K562 (cell line): ENCODE results near the gene TP53BP1. TPM values are rescaled to one million over a fixed set of nuclear protein-coding genes. Genes with fewer than 3 reads are reported as not detected.

Experiments used
- CEBPZ ChIP-seq: fragments of 150-350 bp; IDR thresholded peaks from 2 replicates; pipeline ENCODE4 v1.6.1; 2014; ENCODE audit warnings: low read depth, mild to moderate bottlenecking, low read length, borderline replicate concordance
- E4F1 ChIP-seq: fragments of 250-450 bp; sonication (Bioruptor Pico); IDR thresholded peaks from 2 replicates; pipeline ENCODE4 v1.5.0; 2021; ENCODE audit warnings: mild to moderate bottlenecking, borderline replicate concordance
- ERF ChIP-seq: fragments of 450-650 bp; formaldehyde crosslinking; IDR thresholded peaks from 2 replicates; pipeline ENCODE4 v1.4.0; 2020; ENCODE audit warnings: mild to moderate bottlenecking, mixed read lengths
- HES1 ChIP-seq: fragments of 450-650 bp; IDR thresholded peaks from 2 replicates; pipeline ENCODE4 v1.6.1; 2016; ENCODE audit warnings: low read depth, mild to moderate bottlenecking, moderate library complexity
- LEF1 ChIP-seq: fragments of 450-650 bp; IDR thresholded peaks from 2 replicates; pipeline ENCODE4 v1.6.1; 2016; ENCODE audit warnings: mild to moderate bottlenecking
- MYC ChIP-seq, 2 experiments: fragments of 250-450 bp in 1 of 2; sonication (Bioruptor Pico) in 1 of 2; IDR thresholded peaks; 2 replicates each; pipeline versions ENCODE4 v1.5.1 to v1.6.1; 2012 to 2021; ENCODE audit warnings: low read depth in 2 of 2, borderline replicate concordance in 1 of 2, improper control_type of control experiment in 1 of 2, low read length in 1 of 2, mild to moderate bottlenecking in 1 of 2, moderate library complexity in 1 of 2
- NCOA6 ChIP-seq: fragments of 450-650 bp; IDR thresholded peaks from 2 replicates; pipeline ENCODE4 v1.6.1; 2017; ENCODE audit warnings: mild to moderate bottlenecking
- NFYB ChIP-seq: IDR thresholded peaks from 2 replicates; pipeline ENCODE4 v1.6.1; 2011; ENCODE audit warnings: mild to moderate bottlenecking, moderate library complexity; ENCODE audit not compliant: insufficient read length; ENCODE audit errors: extremely low read depth
- PHB ChIP-seq: fragments of 250-450 bp; sonication (Bioruptor Pico); IDR thresholded peaks from 2 replicates; pipeline ENCODE4 v1.5.0; 2021
- PHF8 ChIP-seq: fragments of 200-600 bp; sonication (generic); IDR thresholded peaks from 2 replicates; pipeline ENCODE4 v1.6.1; 2012; ENCODE audit warnings: mixed run types, mild to moderate bottlenecking, inconsistent platforms, low read length, moderate library complexity, borderline replicate concordance
- SMAD3 ChIP-seq: fragments of 450-650 bp; formaldehyde crosslinking; conservative IDR thresholded peaks from 2 replicates; pipeline ENCODE4 v1.4.0; 2020; ENCODE audit warnings: mild to moderate bottlenecking
- SREBF1 ChIP-seq: fragments of 150-350 bp; IDR thresholded peaks from 2 replicates; pipeline ENCODE4 v1.6.1; 2014; ENCODE audit warnings: antibody characterized with exemption, low read depth, low read length, borderline replicate concordance
- TAL1 ChIP-seq: fragments of 450-650 bp; IDR thresholded peaks from 2 replicates; pipeline ENCODE4 v1.6.1; 2016; ENCODE audit warnings: mild to moderate bottlenecking
- XRCC3 ChIP-seq: fragments of 450-650 bp; IDR thresholded peaks from 2 replicates; pipeline ENCODE4 v1.6.1; 2017; ENCODE audit warnings: mild to moderate bottlenecking, moderate library complexity
- ZBTB9 ChIP-seq: fragments of 450-650 bp; formaldehyde crosslinking; IDR thresholded peaks from 2 replicates; pipeline ENCODE4 v1.4.0; 2020; ENCODE audit warnings: mild to moderate bottlenecking, moderate library complexity
- ZNF134 ChIP-seq: fragments of 250-450 bp; sonication (Bioruptor Pico); conservative IDR thresholded peaks from 2 replicates; pipeline ENCODE4 v1.4.0; 2020
- ZNF277 ChIP-seq: fragments of 250-450 bp; sonication (Bioruptor Pico); IDR thresholded peaks from 2 replicates; pipeline ENCODE4 v1.8.0; 2022; ENCODE audit warnings: inconsistent platforms, mild to moderate bottlenecking, moderate library complexity, borderline replicate concordance
- ZNF3 ChIP-seq: fragments of 250-450 bp; sonication (Bioruptor Pico); IDR thresholded peaks from 2 replicates; pipeline ENCODE4 v1.5.0; 2021; ENCODE audit warnings: mild to moderate bottlenecking, moderate library complexity
- polyA plus RNA-seq, 8 experiments: library from polyadenylated mRNA; depleted of rRNA in 4 of 8; stranded (reverse) in 5 of 8; unstranded in 3 of 8; fragments of >200 nt; fragmentation: Nextera tagmentation in 2 of 8; fragmentation: Illumina TruSeq in 1 of 8; extraction: Ambion mirVana in 2 of 8; extraction: Trizol in 1 of 8; gene quantifications; 2 replicates each; pipeline versions ENCODE4 v1.2.1 to v1.2.3, GENCODE V29; 2011 to 2014; ENCODE audit warnings: inconsistent platforms in 1 of 8, missing spikeins in 1 of 8
- total RNA-seq, 7 experiments: library from RNA; depleted of rRNA in 6 of 7; stranded (reverse); fragments of >200 nt in 6 of 7; fragmentation: Illumina TruSeq in 2 of 7; extraction: Trizol in 2 of 7; gene quantifications; 2 replicates each; pipeline versions ENCODE4 v1.2.1 to v1.2.3, GENCODE V29; 2011 to 2021; ENCODE audit warnings: low replicate concordance in 1 of 7

Gene TP53BP1
- total and polyA plus RNA-seq, 9 of the 15 experiments (the other 6 are each of a cell fraction or from before 2014, with no cell fraction given) = 5.7 to 63.3 (median 30.9) TPM

- TF ChIP-seq ZNF277 (CRISPR knock-in tag) (no peak), E4F1 (no peak), ZBTB9 (CRISPR knock-in tag) (no peak), SREBF1 (no peak), ZNF3 (no peak), HES1 (no peak), XRCC3 (no peak), CEBPZ (no peak), MYC (IDR thresholded peaks at IDR 0.05; ENCODE audit: low read depth, low read length) (no peak), MYC (CRISPR knock-in tag; IDR thresholded peaks at IDR 0.05; ENCODE audit: borderline replicate concordance, low read depth) (no peak), SMAD3 (no peak), ERF (no peak), ZNF134 (CRISPR knock-in tag) (no peak), TAL1 (no peak), PHF8 (peak; percentile 80; the same call in 1 of the 2 replicates), PHB (CRISPR knock-in tag) (no peak), NCOA6 (no peak), NFYB (peak; percentile 78), LEF1 (peak; percentile 14; the same call in 1 of the 2 replicates)
Observed at GRCh38 chr15:43492673-43493601, at the start of gene TP53BP1 (continued).
